HEK293 (cell line): ENCODE measurements around the gene TMEM250.

Experiments used
- GLI4 ChIP-seq: fragments of 450-650 bp; formaldehyde crosslinking; IDR thresholded peaks from 2 replicates; pipeline ENCODE4 v1.5.1; 2016; ENCODE audit warnings: missing biosample characterization, missing genetic modification characterization
- HOXA7 ChIP-seq: sonication (generic); formaldehyde crosslinking; IDR thresholded peaks from 2 replicates; pipeline ENCODE4 v1.8.1; 2022; ENCODE audit warnings: missing genetic modification reagents, borderline replicate concordance
- SCRT2 ChIP-seq: fragments of 450-650 bp; formaldehyde crosslinking; IDR thresholded peaks from 2 replicates; pipeline ENCODE4 v1.5.1; 2016; ENCODE audit warnings: missing biosample characterization, missing genetic modification characterization
- TCF7L2 ChIP-seq: IDR thresholded peaks from 2 replicates; pipeline ENCODE4 v1.6.1; 2011; ENCODE audit warnings: low read depth, mild to moderate bottlenecking, inconsistent platforms, low read length, moderate library complexity, borderline replicate concordance
- YY1 ChIP-seq: fragments of 450-650 bp; formaldehyde crosslinking; IDR thresholded peaks from 2 replicates; pipeline ENCODE4 v1.5.1; 2018; ENCODE audit warnings: missing biosample characterization, missing genetic modification characterization
- ZBTB7A ChIP-seq: fragments of 450-650 bp; formaldehyde crosslinking; IDR thresholded peaks from 2 replicates; pipeline ENCODE4 v1.5.1; 2016; ENCODE audit warnings: low read depth, missing biosample characterization, missing genetic modification characterization
- ZNF10 ChIP-seq: fragments of 450-650 bp; formaldehyde crosslinking; IDR thresholded peaks from 2 replicates; pipeline ENCODE4 v1.5.1; 2017; ENCODE audit warnings: missing biosample characterization, missing genetic modification characterization
- ZNF133 ChIP-seq: fragments of 450-650 bp; formaldehyde crosslinking; IDR thresholded peaks from 2 replicates; pipeline ENCODE4 v1.5.1; 2016; ENCODE audit warnings: missing biosample characterization, missing genetic modification characterization
- TF ChIP-seq, protein P1 (sequence below): fragments of 450-650 bp; formaldehyde crosslinking; IDR thresholded peaks from 2 replicates; pipeline ENCODE4 v1.5.1; 2016; ENCODE audit warnings: missing biosample characterization, missing genetic modification characterization, borderline replicate concordance
- TF ChIP-seq, protein P2 (sequence below): fragments of 450-650 bp; formaldehyde crosslinking; IDR thresholded peaks from 2 replicates; pipeline ENCODE4 v1.5.1; 2016; ENCODE audit warnings: missing biosample characterization, missing genetic modification characterization

DNA sequence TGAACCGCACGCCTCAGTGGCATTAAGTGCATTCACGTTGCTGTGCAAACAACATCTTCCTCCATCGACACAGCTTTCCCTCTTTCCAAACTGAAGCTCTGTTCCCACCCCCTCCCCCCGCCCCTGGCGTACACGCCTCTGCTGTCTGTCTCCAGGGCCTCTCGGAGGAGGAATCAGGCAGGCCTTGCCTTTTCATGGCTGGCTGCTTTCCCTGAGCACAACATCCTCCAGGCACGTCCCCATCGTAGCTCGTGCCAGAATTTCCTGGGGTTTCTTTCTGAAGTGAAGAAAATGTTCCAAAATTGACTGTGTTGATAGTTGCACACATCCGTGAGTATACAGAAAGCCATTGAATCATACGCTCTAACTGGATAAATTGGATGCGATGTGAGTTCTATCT lies 22.3 kb upstream of the TMEM250 start:
- TF ChIP-seq ZNF10 (tag by site-specific recombination) (no peak), HOXA7 (no peak), YY1 (tag by site-specific recombination) (no peak), GLI4 (tag by site-specific recombination) (no peak), ZBTB7A (tag by site-specific recombination) (no peak), SCRT2 (tag by site-specific recombination) (no peak), TCF7L2 (no peak), ZNF133 (tag by site-specific recombination) (no peak)
- TF ChIP-seq, protein P1, sequence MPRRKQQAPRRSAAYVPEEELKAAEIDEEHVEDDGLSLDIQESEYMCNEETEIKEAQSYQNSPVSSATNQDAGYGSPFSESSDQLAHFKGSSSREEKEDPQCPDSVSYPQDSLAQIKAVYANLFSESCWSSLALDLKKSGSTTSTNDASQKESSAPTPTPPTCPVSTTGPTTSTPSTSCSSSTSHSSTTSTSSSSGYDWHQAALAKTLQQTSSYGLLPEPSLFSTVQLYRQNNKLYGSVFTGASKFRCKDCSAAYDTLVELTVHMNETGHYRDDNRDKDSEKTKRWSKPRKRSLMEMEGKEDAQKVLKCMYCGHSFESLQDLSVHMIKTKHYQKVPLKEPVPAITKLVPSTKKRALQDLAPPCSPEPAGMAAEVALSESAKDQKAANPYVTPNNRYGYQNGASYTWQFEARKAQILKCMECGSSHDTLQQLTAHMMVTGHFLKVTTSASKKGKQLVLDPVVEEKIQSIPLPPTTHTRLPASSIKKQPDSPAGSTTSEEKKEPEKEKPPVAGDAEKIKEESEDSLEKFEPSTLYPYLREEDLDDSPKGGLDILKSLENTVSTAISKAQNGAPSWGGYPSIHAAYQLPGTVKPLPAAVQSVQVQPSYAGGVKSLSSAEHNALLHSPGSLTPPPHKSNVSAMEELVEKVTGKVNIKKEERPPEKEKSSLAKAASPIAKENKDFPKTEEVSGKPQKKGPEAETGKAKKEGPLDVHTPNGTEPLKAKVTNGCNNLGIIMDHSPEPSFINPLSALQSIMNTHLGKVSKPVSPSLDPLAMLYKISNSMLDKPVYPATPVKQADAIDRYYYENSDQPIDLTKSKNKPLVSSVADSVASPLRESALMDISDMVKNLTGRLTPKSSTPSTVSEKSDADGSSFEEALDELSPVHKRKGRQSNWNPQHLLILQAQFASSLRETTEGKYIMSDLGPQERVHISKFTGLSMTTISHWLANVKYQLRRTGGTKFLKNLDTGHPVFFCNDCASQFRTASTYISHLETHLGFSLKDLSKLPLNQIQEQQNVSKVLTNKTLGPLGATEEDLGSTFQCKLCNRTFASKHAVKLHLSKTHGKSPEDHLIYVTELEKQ (tag by site-specific recombination), result no peak
- TF ChIP-seq, protein P2, sequence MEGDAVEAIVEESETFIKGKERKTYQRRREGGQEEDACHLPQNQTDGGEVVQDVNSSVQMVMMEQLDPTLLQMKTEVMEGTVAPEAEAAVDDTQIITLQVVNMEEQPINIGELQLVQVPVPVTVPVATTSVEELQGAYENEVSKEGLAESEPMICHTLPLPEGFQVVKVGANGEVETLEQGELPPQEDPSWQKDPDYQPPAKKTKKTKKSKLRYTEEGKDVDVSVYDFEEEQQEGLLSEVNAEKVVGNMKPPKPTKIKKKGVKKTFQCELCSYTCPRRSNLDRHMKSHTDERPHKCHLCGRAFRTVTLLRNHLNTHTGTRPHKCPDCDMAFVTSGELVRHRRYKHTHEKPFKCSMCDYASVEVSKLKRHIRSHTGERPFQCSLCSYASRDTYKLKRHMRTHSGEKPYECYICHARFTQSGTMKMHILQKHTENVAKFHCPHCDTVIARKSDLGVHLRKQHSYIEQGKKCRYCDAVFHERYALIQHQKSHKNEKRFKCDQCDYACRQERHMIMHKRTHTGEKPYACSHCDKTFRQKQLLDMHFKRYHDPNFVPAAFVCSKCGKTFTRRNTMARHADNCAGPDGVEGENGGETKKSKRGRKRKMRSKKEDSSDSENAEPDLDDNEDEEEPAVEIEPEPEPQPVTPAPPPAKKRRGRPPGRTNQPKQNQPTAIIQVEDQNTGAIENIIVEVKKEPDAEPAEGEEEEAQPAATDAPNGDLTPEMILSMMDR (tag by site-specific recombination), result no peak
